GM12801 (cell line): ENCODE results near the gene DCUN1D2.

Source experiments
- TF ChIP-seq, protein P1 (sequence below): IDR thresholded peaks from one replicate; pipeline ENCODE4 v1.5.1; 2011; ENCODE audit warnings: control low read depth; ENCODE audit not compliant: insufficient read length; ENCODE audit errors: extremely low read depth

DCUN1D2 gene

DNA sequence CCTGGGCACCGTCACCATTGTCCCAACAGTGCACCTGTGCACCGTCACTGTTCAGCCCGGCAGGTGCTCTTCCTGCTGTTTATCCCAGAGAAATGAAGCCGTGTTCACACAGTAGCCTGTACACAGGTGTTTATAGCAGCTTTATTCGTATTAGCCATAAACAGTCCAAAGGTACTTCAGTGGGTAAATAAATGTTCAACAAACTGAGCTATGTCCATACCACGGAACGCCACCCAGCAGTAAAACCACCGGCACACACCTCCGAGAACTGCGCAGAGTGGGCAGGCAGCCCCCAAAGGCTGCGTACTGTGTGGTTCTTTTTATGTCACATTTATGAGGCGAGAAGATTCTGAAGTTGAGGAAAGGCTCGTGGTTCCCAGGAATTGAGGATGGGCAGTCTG, 44.9 kb upstream of the DCUN1D2 start:
- TF ChIP-seq, protein P1, sequence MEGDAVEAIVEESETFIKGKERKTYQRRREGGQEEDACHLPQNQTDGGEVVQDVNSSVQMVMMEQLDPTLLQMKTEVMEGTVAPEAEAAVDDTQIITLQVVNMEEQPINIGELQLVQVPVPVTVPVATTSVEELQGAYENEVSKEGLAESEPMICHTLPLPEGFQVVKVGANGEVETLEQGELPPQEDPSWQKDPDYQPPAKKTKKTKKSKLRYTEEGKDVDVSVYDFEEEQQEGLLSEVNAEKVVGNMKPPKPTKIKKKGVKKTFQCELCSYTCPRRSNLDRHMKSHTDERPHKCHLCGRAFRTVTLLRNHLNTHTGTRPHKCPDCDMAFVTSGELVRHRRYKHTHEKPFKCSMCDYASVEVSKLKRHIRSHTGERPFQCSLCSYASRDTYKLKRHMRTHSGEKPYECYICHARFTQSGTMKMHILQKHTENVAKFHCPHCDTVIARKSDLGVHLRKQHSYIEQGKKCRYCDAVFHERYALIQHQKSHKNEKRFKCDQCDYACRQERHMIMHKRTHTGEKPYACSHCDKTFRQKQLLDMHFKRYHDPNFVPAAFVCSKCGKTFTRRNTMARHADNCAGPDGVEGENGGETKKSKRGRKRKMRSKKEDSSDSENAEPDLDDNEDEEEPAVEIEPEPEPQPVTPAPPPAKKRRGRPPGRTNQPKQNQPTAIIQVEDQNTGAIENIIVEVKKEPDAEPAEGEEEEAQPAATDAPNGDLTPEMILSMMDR: no peak

DNA sequence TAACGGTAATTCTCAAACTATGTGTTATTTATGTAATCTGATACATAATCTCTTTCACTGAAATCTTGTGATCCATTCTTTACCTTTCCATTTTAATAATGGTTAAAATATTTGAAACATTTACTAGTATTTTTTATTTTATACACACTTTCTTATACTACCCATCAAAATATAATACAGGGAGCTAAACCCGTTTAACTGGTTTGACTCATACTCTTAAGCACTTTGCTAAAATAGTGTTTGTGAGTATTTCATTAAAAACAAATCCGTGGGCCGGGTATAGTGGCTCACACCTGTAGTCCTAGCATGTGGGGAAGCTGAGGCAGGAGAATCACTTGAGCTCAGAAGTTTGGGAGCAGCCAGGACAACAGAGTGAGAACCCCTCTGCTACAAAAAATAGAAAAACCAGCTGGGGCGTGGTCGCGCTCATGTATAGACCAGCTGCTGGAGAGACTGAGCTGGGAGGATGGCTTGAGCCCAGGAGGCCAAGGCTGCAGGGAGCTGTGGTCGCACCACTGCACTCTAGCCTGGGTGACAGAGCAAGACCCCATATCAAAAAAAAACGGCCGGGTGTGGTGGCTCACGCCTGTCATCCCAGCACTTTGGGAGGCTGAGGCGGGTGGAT, 43.8 kb upstream of the DCUN1D2 start:
- TF ChIP-seq, protein P1: no peak

DNA sequence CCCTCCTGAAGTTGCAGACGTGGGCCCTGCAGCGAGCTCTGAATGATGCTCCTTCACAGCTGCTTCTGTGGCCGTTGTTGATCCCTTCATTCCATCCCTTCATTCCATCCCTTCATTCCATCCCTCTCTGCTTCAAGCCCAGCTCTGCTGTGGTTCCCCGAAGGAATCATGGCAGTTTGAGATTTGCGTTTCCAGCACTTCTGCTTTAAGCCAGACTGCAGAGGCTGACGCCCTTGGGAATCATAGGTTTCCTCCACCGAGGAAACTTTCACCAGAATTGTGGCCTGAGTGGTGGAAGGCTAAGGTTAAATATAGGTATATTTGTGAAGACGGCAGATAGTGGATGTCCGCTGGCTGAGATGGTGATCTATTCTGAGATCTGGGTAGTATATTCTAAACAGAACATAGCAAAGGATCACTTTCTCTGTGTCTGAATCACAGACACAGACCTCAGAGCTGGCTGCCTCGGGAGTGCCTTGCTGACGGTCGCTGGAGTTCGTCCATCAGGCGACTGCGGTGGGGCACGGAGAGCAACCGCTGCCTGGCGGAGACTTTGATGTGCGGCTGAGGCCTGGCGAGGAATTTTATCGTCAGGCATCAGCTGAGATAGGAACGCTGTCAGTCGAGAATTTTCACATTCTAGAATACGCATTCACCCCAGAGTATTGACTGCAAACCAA, 42.8 kb upstream of the DCUN1D2 start:
- TF ChIP-seq, protein P1: no peak

DNA sequence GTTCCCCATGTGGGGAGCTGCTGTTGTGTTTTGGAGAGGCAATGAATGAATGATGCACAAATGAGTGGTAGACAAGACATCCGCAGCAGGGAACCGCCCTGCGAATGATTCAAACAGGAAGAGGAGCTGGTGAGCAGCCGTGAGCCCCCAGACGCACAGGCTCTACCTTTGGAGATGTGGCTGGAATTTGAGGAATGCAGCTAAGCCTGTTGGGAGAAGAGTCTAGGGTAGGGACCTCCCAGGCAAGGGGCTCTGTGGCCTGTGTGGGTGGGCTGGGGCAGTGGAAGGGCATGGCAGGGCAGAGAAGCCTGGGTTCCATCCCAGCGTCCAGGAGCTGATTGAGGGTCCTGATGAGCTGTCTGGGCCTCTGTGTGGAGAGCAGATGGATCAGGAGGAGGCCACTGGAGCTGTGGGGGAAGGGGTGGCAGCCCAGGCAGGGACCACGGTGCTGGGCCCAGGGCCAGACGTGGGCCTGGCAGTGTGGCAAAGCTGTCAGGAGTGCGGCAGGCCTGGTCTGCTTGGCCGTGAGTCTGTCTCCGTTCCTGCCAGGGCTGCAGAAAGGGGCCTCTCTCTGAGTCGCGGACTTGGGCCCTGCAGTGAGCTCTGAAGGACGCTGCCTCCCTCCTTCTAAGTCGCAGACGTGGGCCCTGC, 41.8 kb upstream of the DCUN1D2 start:
- TF ChIP-seq, protein P1: no peak

DNA sequence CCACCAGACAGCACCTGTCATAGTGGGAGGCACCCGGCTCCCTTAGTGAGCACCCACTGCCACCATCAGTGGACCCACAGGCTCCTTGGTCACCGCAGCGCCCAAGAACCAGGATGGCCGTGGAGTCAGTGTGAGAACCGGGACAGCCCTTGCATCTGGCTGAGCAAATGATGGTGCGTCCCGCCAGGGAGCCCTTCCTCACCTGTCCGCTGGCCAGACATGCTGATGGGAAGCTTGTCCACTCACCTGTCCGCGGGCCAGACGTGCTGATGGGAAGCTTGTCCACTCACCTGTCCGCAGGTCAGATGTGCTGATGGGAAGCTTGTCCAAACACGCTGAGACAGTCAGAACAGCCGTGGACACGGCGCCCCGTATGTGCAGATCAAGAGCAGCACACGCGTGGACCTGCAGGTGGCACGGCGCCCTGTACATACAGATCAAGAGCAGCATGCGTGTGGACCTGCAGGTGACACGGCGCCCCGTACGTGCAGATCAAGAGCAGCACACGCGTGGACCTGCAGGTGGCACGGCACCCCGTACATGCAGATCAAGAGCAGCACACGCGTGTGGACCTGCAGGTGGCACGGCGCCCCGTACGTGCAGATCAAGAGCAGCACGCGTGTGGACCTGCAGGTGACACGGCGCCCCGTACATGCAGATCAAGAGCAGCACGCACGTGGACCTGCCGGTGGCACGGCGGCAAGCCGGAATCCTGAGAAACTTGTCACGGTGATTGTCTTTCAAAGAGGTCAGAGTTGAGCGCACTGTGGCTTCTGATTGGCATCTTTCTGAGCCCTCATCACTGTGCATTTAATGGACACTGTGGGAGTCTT, 40.7 kb upstream of the DCUN1D2 start:
- TF ChIP-seq, protein P1: no peak

DNA sequence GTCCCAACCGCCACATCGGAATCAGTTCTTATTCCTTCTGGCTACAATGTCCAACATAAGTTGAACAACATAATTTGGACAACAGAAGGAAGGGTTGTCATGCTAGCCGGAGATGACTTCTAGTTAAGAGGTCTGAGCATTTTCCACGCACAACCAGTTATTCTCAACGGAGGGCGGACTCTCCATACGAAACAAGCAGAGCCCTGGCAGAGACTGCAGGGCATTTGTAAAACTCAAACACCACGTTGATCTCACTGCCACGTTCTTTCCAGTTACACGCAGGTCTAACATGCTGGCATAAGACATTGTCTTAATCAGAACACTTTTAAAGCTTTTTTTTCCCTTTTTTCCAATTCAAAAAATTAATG, 38.3 kb upstream of the DCUN1D2 start:
- TF ChIP-seq, protein P1: no peak

DNA sequence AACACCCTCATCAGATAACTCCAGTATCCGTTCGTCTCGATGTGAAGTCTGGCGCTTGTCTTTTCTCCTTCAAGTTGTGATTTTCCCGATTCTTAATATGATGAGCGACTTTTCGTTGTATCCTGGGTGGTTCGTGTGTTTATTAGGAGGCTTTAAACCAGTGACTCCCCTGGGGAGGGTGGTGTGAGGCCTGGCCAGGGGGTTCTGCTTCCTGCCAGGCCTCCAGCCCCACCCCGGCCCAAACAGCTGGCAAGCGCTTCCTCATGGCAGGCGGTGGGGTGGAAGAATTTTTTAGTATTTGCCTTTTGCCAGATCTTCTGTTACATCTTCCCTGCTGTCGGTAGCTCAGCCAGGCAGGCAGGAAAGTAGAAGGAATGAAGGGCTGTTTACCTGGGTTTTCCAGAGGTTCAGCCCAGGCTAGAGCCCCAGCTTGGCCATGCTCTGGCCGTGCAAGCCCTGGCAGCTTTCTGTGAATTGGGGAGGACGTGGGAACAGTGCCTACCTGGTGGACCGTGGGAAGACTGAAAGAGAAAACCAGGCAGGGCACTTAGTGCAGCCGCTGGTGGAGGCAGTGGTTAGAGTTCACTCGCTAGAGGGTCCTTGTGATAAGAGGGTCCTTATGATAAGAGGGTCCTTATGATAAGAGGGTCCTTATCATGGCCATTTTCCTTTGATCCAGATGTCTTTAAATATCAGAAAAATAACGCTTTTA, 37.7 kb upstream of the DCUN1D2 start:
- TF ChIP-seq, protein P1: no peak
